Panc1 (cell line): ENCODE measurements around the gene TXNRD3. TPM values are rescaled to one million over a fixed set of nuclear protein-coding genes. Genes with fewer than 3 reads are reported as not detected.

ENCODE experiments used
- ATAC-seq: fragments of 200-7000 bp; cut with Tn5 transposase; 2 replicates; pipeline ENCODE4 v1.9.1; 2020; ENCODE audit warnings: mild to moderate bottlenecking, moderate library complexity
- BruUV-seq: library from RNA; stranded (reverse); fragments of 400-500 nt; replicated peaks from 2 replicates; lab custom pipeline; 2021; lab: Mats Ljungman, UMichigan
- CTCF ChIA-PET: fragments of 300-600 bp; sonication (Branson Sonifier 250); formaldehyde crosslinking; loops from one replicate; lab custom pipeline; 2022; ENCODE audit warnings: antibody characterized with exemption; lab: Charles Lee
- POLR2A ChIA-PET: fragments of 300-600 bp; sonication (Branson Sonifier 250); formaldehyde crosslinking; loops from one replicate; lab custom pipeline; 2022; ENCODE audit warnings: antibody characterized with exemption; lab: Charles Lee
- DNase-seq: peaks from one replicate; pipeline ENCODE4 v3.0.0-alpha.2; 2010; ENCODE audit warnings: low read depth, low spot score
- H3K27ac ChIP-seq: 2 replicates; pipeline ENCODE4 v1.5.1; 2011; ENCODE audit warnings: mild to moderate bottlenecking, low read length, inconsistent platforms
- H3K27me3 ChIP-seq: fragments of 200-500 bp; sonication (Bioruptor generic); 2 replicates; pipeline ENCODE4 v1.6.0; 2014; ENCODE audit warnings: low read length, inconsistent platforms; ENCODE audit not compliant: control insufficient read depth, insufficient read depth
- H3K36me3 ChIP-seq: fragments of 200-500 bp; sonication (Bioruptor generic); 2 replicates; pipeline ENCODE4 v1.5.1; 2014; ENCODE audit warnings: inconsistent platforms, mild to moderate bottlenecking, low read length, moderate library complexity; ENCODE audit not compliant: control insufficient read depth, insufficient read depth
- H3K4me1 ChIP-seq: 2 replicates; pipeline ENCODE4 v1.5.1; 2011; ENCODE audit warnings: inconsistent platforms, mild to moderate bottlenecking, low read length, moderate library complexity; ENCODE audit not compliant: control insufficient read depth, insufficient read depth
- H3K4me3 ChIP-seq, 2 experiments: 2 replicates each; pipeline ENCODE4 v1.5.1; 2011 to 2012; ENCODE audit warnings: low read depth in 2 of 2, low read length in 2 of 2, mild to moderate bottlenecking in 2 of 2, inconsistent platforms in 1 of 2, moderate library complexity in 1 of 2
- H3K9me3 ChIP-seq: fragments of 200-500 bp; sonication (Bioruptor generic); 2 replicates; pipeline ENCODE4 v1.5.1; 2014; ENCODE audit warnings: low read depth, mild to moderate bottlenecking, inconsistent platforms, low read length, moderate library complexity; ENCODE audit not compliant: control insufficient read depth, insufficient read depth
- CTCF ChIP-seq: fragments of 450-650 bp; IDR thresholded peaks from 2 replicates; pipeline ENCODE4 v1.5.1; 2017; ENCODE audit warnings: mild to moderate bottlenecking
- POLR2AphosphoS5 ChIP-seq: IDR thresholded peaks from 2 replicates; pipeline ENCODE4 v1.6.1; 2012; ENCODE audit warnings: mild to moderate bottlenecking, low read depth, low read length, moderate library complexity
- REST ChIP-seq, 2 experiments: IDR thresholded peaks; 2 replicates each; pipeline ENCODE4 v1.6.1; 2011 to 2012; ENCODE audit warnings: low read depth in 2 of 2, control low read depth in 1 of 2, low read length in 1 of 2, mild to moderate bottlenecking in 1 of 2, moderate library complexity in 1 of 2; ENCODE audit not compliant: insufficient read depth in 1 of 2
- SIN3A ChIP-seq: IDR thresholded peaks from 2 replicates; pipeline ENCODE4 v1.6.1; 2012; ENCODE audit warnings: low read depth, mild to moderate bottlenecking, low read length, moderate library complexity, borderline replicate concordance; ENCODE audit not compliant: insufficient read depth
- TCF7L2 ChIP-seq: IDR thresholded peaks from 2 replicates; pipeline ENCODE4 v1.6.1; 2011; ENCODE audit warnings: mild to moderate bottlenecking, low read depth, low read length, inconsistent platforms
- in situ Hi-C: cut with HindIII; loops from 2 replicates; pipeline ENCODE4 v1.10.0; 2016; ENCODE audit warnings: low sequenced_read_pairs, low pct_unique_long_range_greater_than_20kb
- intact Hi-C: fragments of 100-400 bp; cut with micrococcal nuclease; formaldehyde crosslinking; loops from one replicate; pipeline ENCODE4 v1.10.0; 2022; ENCODE audit not compliant: unreplicated experiment
- total RNA-seq: library from RNA; stranded (reverse); gene quantifications from one replicate; pipeline ENCODE4 v1.2.1, GENCODE V29; 2021; ENCODE audit not compliant: unreplicated experiment

Gene TXNRD3
- total RNA-seq, 1 experiment from 2014 or later: 17.2 TPM

- H3K4me1 ChIP-seq: no peaks in the 10 kb centered on the region
- H3K4me3 ChIP-seq: no peak overlapping the region
- no peak for DNase-seq
- BruUV-seq: no TSS peak
- ChIA-PET CTCF (no interaction called here), POLR2A (no interaction called here)
- H3K27ac ChIP-seq: no peak overlapping the region
- H3K9me3 ChIP-seq: no peaks in the 10 kb centered on the region
- in situ Hi-C loops (no loop called here), intact Hi-C loops (no loop called here)
- no peaks in the 10 kb centered on the region for H3K36me3 ChIP-seq
- H3K27me3 ChIP-seq: no peaks in the 10 kb centered on the region
- no peak for ATAC-seq
- no peak for TF ChIP-seq REST (IDR thresholded peaks at IDR 0.05; ENCODE audit: insufficient read depth in 1 of 2, low read depth in 2 of 2, low read length in 1 of 2)
- no peak for TF ChIP-seq SIN3A
- TF ChIP-seq TCF7L2: no peak
- no peak for TF ChIP-seq CTCF
- no peak for TF ChIP-seq POLR2AphosphoS5
Observed at GRCh38 chr3:126612479-126613205, 42.3 kb downstream of the TXNRD3 start.

- ATAC-seq: no peak
- Histone ChIP-seq H3K4me1 (no peaks in the 10 kb centered on the region), H3K27ac (no peak overlapping the region), H3K36me3 (no peaks in the 10 kb centered on the region), H3K4me3 (no peak overlapping the region), H3K27me3 (no peaks in the 10 kb centered on the region), H3K9me3 (no peaks in the 10 kb centered on the region)
- CTCF ChIA-PET: no interaction called here
- intact Hi-C loops: no loop called here
- no peak for DNase-seq
- POLR2A ChIA-PET: no interaction called here
- TF ChIP-seq POLR2AphosphoS5 (no peak), REST (IDR thresholded peaks at IDR 0.05; ENCODE audit: insufficient read depth in 1 of 2, low read depth in 2 of 2, low read length in 1 of 2) (no peak), SIN3A (no peak), CTCF (no peak), TCF7L2 (no peak)
- no TSS peak for BruUV-seq
- in situ Hi-C loops: no loop called here
Observed at GRCh38 chr3:126609909-126610308, 45.0 kb downstream of the TXNRD3 start.
